GM21717 (cell line): Measurements from ENCODE around the gene PIBF1.
"Not testable (repeated sequence)": the region's sequence is repeated elsewhere in the genome, so short reads cannot be mapped to it uniquely, and the experiment has no call there.

Experiments
- ATAC-seq: cut with Tn5 transposase; IDR thresholded peaks from one replicate; pipeline ENCODE4 v1.9.1; 2021; ENCODE audit warnings: mild to moderate bottlenecking, moderate library complexity; ENCODE audit not compliant: unreplicated experiment

Gene PIBF1

DNA sequence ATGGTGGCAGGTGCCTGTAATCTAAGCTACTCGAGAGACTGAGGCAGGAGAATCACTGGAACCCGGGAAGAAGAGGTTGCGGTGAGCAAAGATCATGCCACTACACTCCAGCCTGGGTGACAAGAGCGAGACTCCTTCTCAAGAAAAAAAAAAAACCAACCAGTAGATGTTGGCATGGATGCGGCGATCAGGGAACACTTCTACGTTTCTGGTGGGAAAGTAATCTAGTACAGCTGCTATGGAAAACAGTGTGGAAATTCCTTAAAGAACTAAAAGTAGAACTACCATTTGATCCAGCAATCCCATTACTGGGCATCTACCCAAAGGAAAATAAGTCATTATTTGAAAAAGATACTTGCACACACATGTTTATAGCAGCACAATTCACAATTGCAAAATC lies 119.6 kb downstream of the PIBF1 start:
- ATAC-seq = not testable (repeated sequence)

DNA sequence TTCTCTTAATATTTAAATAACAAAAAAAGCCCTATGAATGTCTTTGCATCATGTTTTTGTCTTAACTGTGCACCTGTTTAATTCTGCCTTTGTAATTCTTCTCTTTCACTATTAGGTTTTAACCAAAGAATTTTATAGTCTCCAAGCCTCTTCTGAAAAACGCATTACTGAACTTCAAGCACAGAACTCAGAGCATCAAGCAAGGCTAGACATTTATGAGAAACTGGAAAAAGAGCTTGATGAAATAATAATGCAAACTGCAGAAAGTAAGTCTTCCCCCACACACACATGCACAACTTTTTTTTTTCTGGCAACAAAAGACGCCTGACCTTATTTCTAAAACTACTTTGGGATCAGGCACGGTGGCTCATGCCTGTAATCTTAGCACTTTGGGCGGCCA lies 126.5 kb downstream of the PIBF1 start:
- ATAC-seq = no peak

DNA sequence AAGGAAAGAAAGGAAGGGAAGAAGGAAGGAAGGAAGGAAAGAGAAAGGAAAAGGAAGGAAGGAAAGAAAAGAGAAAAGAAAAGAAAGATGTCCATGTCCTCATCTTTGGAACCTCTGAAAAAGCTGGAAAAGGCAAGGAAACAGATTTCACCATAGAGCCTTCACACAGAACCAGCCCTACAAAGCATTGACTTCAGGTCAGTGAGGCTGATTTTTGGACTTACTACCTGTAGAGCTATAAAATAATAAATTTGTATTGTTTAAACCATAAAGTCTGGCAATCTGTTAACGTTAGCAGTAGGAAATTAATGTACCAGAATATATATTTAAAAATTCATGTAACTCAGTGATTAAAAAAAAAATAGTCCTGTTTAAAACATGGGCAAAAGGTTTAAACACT lies 130.0 kb downstream of the PIBF1 start:
- no peak for ATAC-seq

DNA sequence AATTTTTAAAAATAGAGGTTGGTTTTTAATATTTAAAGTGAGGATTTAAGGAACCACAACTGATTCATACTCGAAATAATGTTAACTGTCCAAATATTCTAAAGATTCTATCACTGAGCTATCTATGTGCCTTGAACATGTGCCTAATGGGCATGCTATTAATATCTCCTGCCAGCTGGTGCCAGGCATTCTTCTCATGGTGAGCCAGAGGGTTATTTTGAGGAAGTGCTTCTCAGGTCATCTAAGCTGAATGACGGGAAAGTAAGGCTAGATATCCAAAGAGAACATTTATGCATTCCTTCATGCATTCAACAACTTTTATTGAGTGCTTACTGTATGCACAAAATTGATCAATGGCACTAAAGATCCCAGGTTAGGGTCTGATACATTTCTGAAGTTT lies 138.2 kb downstream of the PIBF1 start:
- no peak for ATAC-seq

DNA sequence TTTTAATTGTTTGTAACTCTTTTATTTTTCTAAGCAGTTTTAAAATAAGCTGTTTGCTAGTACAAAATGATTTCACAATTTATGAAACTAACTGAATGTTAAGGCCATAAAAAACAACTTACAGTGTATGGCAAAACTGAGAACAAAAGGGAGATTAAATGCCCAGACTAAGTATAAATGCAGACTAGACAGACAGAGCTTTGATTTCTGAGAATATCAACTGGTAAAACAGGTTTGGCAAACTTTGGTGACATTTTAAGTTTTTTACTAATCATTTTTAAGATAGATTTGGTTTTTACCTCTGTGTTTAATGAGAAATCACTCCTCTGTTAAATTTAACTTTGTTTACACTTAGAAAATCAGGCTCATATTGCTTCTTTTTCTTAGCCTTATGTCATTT lies 149.4 kb downstream of the PIBF1 start:
- ATAC-seq = no peak

DNA sequence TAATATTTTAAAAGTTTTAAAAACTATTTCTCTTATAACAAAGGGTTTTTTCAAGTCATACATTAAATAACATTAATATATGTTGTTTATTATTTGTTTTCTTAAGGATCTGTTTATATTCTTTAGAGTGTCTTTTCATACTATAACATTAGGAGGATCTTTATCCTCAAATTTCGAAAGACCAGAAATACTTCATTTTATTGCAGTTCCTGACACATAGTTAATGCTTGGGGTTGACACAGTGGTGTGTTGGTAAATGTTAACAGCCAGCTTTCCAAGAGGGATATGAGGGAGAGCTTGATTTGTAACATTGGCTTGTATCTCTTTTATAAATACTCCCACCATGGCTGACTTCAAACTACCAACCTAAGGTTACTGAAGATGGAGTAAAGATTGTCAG lies 150.3 kb downstream of the PIBF1 start:
- ATAC-seq = no peak

DNA sequence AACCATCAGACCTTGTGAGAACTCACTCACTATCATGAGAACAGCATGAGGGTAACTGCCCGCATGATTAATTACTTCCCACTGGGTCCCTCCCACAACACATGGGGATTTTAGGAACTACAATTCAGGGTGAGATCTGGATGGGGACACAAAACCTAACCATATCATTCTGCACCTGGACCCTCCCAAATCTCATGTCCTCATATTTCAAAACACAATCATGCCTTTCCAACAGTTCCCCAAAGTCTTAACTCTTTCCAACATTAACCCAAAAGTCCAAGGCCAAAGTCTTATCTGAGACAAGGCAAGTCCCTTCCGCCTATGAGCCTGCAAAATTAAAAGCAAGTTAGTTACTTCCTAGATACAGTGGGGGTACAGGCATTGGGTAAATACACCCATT lies 164.3 kb downstream of the PIBF1 start:
- not testable (repeated sequence) for ATAC-seq

DNA sequence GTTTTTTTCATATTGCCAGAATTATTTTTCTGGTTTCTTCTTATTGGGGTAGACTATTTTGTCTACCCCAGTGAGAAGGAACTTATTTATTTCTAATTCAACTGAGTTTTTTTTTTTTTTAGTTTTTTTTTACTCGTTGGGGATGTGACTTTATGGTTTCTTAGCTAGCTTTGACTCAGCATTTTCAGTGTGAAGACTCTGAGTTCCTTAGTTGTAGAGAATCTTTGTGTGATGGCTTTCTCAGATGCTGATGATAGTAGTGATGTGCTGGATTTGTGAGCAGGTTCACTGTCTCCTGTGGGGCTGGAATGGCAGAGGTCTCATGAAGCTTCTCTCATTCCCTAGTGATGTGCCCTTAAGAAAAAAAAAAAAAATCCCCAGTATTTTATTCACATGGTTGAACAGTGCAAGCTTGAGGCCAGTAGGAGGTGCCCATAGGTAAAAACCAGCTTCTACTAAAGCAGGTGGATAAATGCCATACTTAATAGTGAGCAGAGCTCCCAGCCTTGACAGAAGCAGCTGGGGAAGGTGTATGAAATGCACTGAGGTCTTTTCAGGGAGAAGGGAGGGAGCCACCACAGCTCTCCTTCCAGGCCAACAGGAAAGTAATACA lies 170.7 kb downstream of the PIBF1 start:
- no peak for ATAC-seq

DNA sequence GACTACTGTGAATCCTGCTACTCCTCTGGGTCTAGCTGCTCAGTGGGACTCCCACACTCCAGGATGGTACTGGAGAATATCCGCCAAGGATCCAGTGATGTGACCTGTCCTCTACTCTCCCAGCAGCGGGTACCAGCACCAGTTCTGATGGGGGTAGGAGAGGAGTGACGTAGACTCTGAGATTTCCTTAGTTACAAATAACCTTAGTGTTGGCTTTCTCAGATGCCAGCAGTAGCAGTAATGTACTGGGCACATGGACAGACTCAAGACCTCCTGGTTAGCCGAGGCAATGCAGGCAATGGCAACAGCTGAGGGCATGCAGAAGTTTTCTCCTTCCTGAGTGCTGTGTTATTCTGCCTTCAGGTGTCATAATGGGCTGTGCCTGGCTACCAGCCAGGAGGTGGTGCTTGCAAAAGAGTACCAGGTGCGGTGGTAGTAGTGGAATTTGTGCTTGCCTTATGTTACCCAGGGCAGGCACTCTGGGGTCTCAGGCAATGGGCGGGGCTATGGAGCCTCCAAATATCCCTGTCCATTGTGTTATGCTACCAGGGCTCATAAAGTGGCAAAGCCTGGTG lies 171.5 kb downstream of the PIBF1 start:
- no peak for ATAC-seq

DNA sequence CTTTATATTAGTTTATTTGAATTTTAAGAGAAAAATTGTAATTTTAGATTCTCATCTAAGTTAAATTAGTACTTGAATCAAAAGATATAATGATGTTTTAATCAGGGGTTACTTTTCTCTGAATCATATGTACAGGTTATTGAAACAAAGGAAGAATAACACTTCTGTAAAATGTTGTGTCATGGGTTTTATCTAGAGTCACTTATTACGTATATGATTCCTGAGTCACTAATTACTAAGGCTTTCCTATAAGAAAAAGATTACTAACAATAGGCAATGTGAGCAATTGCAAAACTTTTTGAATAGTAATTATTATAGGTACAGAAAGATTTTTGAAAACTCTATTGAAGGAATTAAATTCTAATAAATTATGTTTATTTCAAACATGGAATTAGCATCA lies 177.7 kb downstream of the PIBF1 start:
- ATAC-seq = no peak

DNA sequence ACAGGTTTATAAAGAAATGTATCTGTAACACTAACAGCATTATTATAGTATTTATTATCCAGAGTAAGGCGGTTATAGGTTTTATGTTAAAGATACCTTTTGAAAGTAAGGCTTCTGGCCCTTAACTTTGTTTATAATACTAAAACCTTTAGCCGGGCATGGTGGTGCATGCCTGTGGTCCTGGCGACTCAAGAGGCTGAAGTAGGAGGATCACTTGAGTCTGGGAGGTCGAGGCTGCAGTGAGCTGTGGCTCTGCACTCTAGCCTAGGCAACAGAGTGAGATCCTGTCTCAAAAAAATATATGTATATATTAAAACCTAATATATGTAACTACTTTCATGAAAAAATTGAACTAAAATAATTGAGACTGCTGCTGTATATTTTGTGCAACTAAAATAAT lies 178.2 kb downstream of the PIBF1 start:
- no peak for ATAC-seq

DNA sequence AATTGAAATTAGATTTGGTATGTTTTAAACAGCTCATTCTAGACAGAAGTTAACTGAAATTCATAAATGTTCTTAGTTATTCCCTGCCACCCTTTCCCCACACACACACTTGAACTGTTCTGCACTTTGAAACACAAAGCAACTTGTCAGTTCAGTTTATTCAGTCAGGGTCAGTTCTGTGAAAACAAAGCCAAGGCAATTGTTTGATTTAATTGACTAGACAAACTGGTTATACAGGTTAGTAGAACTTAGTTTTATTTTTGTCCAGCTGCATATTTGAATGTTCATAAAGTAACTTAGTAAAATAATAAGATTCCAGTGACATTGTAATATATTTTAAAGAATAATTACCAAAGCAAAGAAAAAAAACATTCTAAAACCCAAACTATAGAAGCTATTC lies 178.6 kb downstream of the PIBF1 start:
- ATAC-seq = no peak

DNA sequence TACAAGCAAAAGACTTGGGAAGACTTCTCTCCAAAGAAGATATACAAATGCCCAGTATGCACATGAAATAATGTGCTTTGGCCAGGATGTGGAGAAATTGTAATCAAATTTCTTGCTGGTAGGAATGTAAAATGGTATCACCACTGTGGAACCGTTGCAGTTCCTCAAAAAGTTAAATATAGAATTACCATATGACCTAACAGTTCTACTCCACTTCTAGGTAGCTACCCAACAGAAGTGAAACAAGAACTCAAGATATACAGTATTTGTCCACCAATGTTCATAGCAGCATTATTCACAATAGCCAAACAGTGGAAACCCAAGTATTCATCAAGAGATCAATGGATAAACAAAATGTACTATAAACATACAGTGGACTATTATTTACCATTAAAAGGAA lies 181.8 kb downstream of the PIBF1 start:
- peak; percentile 82 for ATAC-seq

DNA sequence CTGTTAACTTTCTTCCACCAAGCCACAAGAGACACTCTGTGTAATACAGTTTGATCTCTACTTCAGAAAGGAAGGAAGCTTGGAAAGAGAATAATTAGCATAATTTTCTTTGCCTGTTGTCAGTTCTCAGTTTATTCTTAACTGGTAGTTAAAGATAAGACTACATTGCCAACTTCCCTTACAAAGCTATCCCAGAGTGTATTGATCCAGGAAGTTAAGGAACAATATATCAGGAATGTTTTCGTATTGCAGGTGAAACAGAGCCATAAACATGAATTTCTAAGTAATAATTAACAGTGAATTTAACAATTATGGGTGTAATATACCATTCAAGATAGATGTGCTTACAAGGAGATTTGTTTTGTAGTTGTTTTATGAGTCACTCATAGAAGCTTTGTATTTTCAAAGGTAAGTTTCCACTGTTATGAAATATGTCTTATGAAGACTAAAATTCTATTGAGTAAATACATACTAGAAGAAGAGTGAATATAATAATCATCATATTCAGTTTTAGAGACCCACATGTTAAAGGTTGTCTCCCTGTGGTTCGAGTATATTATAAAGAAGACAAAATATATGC lies 188.5 kb downstream of the PIBF1 start:
- ATAC-seq = no peak

DNA sequence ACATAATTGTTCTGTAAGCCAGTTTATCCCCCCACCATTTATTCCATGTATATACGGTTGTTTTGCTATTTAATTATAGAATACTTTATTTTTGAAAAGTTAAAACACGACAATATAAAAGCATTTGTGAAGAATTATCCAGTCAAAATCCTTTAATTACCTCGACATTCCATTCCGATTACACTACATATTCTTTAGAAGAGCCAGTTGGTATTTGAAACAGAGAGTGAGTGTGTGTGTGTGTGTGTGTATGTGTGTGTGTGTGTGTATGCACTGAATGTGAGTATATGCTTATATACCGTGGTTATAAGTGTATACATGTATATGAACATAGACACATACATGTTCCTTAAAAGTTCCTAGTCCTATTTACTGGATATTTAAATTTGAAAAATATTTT lies 189.0 kb downstream of the PIBF1 start:
- no peak for ATAC-seq

DNA sequence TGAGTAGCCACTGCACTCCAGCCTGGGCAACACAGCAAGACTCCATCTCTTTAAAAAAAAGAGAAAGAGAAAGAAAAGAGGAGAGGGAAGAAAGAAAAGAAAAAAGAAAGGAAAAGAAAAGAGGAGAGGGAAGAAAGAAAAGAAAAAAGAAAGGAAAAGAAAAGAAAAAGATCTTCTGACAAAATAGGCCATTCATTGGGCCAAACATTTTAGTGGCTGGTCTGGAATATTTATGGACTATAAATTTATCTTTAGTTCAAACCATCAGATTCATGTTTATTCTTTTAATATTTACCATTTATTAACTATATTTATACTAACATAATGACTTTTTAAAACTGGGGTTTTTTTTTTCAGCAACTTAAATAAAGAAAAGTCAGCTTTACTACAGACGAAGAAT lies 191.3 kb downstream of the PIBF1 start:
- no peak for ATAC-seq

DNA sequence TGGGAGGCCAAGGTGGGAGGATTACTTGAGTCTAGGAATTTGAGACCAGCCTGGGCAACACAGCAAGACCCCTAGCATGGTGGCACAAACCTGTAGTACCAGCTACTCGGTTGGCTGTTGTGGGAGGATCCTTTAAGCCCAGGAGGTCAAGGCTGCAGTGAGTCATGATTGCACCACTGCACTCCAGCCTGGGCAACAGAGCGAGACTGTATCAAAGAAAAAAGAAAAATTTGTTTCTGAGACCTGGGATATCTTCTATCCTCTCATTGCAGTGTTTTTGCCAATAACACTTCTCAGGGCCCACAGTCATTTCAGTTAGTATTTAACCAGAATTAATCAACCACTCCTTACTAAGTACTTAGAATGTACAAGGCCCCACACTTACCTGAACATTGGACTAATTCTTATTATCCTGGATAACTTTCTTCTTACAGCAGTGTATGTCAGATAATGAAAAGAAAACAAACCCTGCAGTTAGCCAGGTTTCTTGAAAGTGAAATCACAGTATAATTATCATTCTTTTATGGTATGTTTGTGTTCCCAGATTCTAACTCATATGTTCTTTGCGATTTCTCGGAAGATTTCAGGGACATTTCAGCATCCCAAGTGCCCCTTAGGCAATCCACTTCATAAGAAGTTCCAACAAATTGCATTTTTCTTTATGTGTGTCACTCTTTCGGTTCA lies 201.3 kb downstream of the PIBF1 start:
- ATAC-seq = no peak

DNA sequence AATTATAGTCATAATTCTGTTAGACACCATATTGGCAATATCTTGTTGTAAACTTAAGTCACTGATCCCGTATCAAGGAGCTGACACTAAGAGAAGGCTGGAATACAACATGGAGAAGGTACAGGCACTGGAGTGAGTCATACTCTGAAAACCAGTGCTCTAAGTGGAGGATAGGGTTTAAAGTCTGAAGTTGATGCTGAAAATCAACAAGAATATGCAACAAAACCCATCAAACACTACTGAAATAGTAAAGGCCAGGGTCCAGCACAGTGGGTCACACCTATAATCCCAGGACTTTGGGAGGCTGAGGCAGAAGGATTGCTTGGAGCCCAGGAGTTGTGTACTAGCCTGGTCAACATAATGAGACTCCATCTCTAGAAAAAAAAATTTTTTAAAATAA lies 203.7 kb downstream of the PIBF1 start:
- no peak for ATAC-seq

DNA sequence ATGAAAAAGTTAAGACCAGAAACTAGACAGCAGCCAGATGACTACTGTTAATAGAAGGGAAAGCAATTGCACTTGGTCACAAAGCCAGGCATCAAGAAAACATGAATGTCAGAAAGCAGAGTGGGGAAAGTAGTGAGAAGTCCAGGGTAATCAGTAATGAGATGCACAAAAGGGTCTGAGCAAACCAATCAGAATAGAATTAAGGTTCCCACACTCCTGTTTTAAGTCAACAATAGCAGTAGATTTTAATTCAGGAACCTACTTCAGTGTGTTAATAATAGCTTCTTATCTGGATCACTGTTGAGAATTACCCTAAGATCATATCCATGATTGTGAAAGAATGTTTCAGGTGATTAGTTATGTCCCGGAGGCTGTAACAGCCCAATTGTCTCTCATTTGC lies 204.3 kb downstream of the PIBF1 start:
- ATAC-seq = no peak

DNA sequence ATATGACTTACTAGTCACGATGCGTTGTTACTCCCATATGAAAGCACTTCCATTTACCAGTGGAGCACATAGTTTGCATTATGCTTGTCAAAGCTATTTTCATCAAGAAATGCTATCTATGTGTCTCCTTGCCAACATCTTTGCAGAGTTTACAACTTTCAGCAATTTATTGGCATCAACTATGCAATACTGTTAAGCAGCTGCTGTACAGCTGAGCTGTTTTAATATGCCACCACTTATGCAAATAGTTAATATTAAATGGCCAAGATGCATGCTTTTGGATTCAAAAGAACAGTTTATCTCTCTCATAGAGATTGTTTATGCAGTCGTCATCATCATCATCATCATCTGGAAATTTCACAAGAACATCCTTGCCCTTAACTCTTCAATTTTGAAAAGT lies 209.0 kb downstream of the PIBF1 start:
- ATAC-seq = no peak

DNA sequence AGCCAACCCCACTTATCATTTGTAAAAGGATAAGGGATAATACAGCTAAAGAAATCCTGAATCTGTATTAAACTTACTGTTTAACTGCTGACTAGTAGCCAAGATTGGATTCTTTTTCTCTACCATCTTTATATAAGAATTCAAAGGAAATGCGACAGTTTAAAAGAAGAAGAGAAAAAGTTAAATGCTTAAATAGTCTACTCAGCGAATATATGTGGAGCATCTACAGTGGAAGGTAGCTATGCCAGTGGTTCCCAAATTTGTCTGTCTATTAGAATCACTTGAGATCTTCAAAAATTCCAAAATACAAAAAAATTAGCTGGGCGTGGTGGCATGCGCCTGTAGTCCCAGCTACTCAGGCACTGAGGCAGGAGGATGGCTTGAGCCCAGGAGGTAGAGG lies 216.1 kb downstream of the PIBF1 start:
- ATAC-seq = no peak

DNA sequence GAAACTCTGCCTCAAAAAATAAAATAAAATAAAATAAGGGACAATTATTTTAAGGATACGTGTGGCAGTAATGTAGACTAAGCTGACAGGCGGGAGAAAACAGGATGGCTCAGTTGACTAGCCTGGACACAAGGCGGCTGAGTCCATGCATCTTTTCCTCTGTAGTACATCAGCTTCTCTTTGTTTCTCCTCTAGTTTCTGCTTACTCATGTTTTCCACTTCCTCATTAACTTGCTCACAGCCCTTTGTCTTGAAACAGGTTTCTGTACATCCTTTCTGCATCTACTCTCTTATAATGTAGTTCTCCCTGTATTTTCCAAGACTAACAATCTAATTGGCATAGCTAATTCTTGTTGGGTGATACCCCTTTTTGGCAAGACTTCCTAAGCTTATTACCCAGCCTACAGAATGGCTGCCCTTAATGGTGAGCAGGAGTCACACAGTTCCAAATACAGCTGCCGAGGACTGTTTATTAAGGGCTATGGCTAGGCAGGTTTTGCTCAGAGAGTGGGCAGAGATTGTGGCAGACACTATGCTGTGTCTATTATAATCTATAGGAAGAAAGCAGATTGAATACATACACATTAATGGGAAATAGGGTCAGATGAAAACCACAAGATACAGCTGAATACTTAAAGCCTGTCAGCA lies 218.2 kb downstream of the PIBF1 start:
- ATAC-seq = peak; percentile 82
